K562 (cell line): ENCODE measurements around the gene IFT172. TPM values are rescaled to one million over a fixed set of nuclear protein-coding genes. Genes with fewer than 3 reads are reported as not detected.

Source experiments
- CBX1 ChIP-seq: sonication (generic); IDR thresholded peaks from 2 replicates; pipeline ENCODE4 v1.6.1; 2016; ENCODE audit warnings: antibody characterized with exemption, low read depth, mild to moderate bottlenecking
- DACH1 ChIP-seq: fragments of 450-650 bp; IDR thresholded peaks from 2 replicates; pipeline ENCODE4 v1.6.1; 2018; ENCODE audit not compliant: partially characterized antibody
- FOSL1 ChIP-seq: fragments of 200-800 bp; sonication (Bioruptor generic); conservative IDR thresholded peaks from 2 replicates; pipeline ENCODE4 v1.6.1; 2016; ENCODE audit warnings: missing genetic modification characterization, missing compliant biosample characterization
- GTF2E2 ChIP-seq: fragments of 200-800 bp; sonication (Bioruptor generic); IDR thresholded peaks from 2 replicates; pipeline ENCODE4 v1.6.1; 2016; ENCODE audit warnings: missing genetic modification characterization, missing compliant biosample characterization
- HNRNPL ChIP-seq: fragments of 200-400 bp; formaldehyde crosslinking; IDR thresholded peaks from 2 replicates; pipeline ENCODE4 v1.6.1; 2017; ENCODE audit warnings: low read depth, mild to moderate bottlenecking, low read length
- NFIX ChIP-seq: fragments of 250-450 bp; sonication (Bioruptor Pico); IDR thresholded peaks from 2 replicates; pipeline ENCODE4 v1.4.0; 2020; ENCODE audit warnings: low read depth, mild to moderate bottlenecking, moderate library complexity
- POLR2G ChIP-seq: fragments of 200-400 bp; formaldehyde crosslinking; IDR thresholded peaks from 2 replicates; pipeline ENCODE4 v1.6.1; 2017; ENCODE audit warnings: low read depth, mild to moderate bottlenecking, antibody characterized with exemption, low read length, moderate library complexity
- RBFOX2 ChIP-seq: fragments of 200-400 bp; formaldehyde crosslinking; IDR thresholded peaks from 2 replicates; pipeline ENCODE4 v1.6.1; 2017; ENCODE audit warnings: low read depth, mild to moderate bottlenecking, low read length, moderate library complexity
- SMAD4 ChIP-seq: fragments of 250-450 bp; sonication (Bioruptor Pico); conservative IDR thresholded peaks from 2 replicates; pipeline ENCODE4 v1.8.0; 2021; ENCODE audit warnings: inconsistent platforms, mild to moderate bottlenecking, moderate library complexity
- YY1 ChIP-seq, 3 experiments: IDR thresholded peaks; 2 replicates each; pipeline ENCODE4 v1.6.1; 2011; ENCODE audit warnings: low read length in 2 of 3, mild to moderate bottlenecking in 2 of 3, moderate library complexity in 2 of 3, borderline replicate concordance in 1 of 3, control low read depth in 1 of 3, low read depth in 1 of 3; ENCODE audit not compliant: insufficient read depth in 3 of 3, insufficient replicate concordance in 2 of 3, control insufficient read depth in 1 of 3, insufficient read length in 1 of 3; ENCODE audit errors: extremely low read depth in 1 of 3
- ZBTB17 ChIP-seq: fragments of 450-650 bp; formaldehyde crosslinking; IDR thresholded peaks from 2 replicates; pipeline ENCODE4 v1.4.0; 2020; ENCODE audit warnings: mild to moderate bottlenecking
- polyA plus RNA-seq, 8 experiments: library from polyadenylated mRNA; depleted of rRNA in 4 of 8; stranded (reverse) in 5 of 8; unstranded in 3 of 8; fragments of >200 nt; fragmentation: Nextera tagmentation in 2 of 8; fragmentation: Illumina TruSeq in 1 of 8; extraction: Ambion mirVana in 2 of 8; extraction: Trizol in 1 of 8; gene quantifications; 2 replicates each; pipeline versions ENCODE4 v1.2.1 to v1.2.3, GENCODE V29; 2011 to 2014; ENCODE audit warnings: inconsistent platforms in 1 of 8, missing spikeins in 1 of 8
- total RNA-seq, 7 experiments: library from RNA; depleted of rRNA in 6 of 7; stranded (reverse); fragments of >200 nt in 6 of 7; fragmentation: Illumina TruSeq in 2 of 7; extraction: Trizol in 2 of 7; gene quantifications; 2 replicates each; pipeline versions ENCODE4 v1.2.1 to v1.2.3, GENCODE V29; 2011 to 2021; ENCODE audit warnings: low replicate concordance in 1 of 7
- TF ChIP-seq, protein P1 (sequence below): fragments of 450-650 bp; formaldehyde crosslinking; IDR thresholded peaks from 2 replicates; pipeline ENCODE4 v1.4.0; 2020; ENCODE audit warnings: mild to moderate bottlenecking, moderate library complexity
- TF ChIP-seq, protein P2 (sequence below), 2 experiments: fragments of 200-800 bp in 1 of 2; sonication (Bioruptor generic) in 1 of 2; sonication (generic) in 1 of 2; formaldehyde crosslinking in 1 of 2; IDR thresholded peaks in 1 of 2; conservative IDR thresholded peaks in 1 of 2; 2 replicates each; pipeline versions ENCODE4 v1.5.0 to v1.6.1; 2016 to 2020; ENCODE audit warnings: missing compliant biosample characterization in 1 of 2, missing genetic modification characterization in 1 of 2, missing genetic modification reagents in 1 of 2
- TF ChIP-seq, protein P3 (sequence below): sonication (generic); formaldehyde crosslinking; IDR thresholded peaks from 2 replicates; pipeline ENCODE4 v1.8.1; 2023; ENCODE audit warnings: mild to moderate bottlenecking, missing genetic modification reagents, moderate library complexity
- TF ChIP-seq, protein P4 (sequence below): fragments of 450-650 bp; IDR thresholded peaks from 2 replicates; pipeline ENCODE4 v1.6.1; 2016; ENCODE audit warnings: borderline replicate concordance
- TF ChIP-seq, protein P5 (sequence below), 2 experiments: fragments of 450-650 bp; conservative IDR thresholded peaks; 2 replicates each; pipeline ENCODE4 v1.6.1; 2017; ENCODE audit warnings: mild to moderate bottlenecking in 2 of 2, moderate library complexity in 2 of 2

Gene IFT172
- total and polyA plus RNA-seq, 9 of the 15 experiments (the other 6 are each of a cell fraction or from before 2014, with no cell fraction given) = 5.6 to 19.1 (median 13.5) TPM

DNA sequence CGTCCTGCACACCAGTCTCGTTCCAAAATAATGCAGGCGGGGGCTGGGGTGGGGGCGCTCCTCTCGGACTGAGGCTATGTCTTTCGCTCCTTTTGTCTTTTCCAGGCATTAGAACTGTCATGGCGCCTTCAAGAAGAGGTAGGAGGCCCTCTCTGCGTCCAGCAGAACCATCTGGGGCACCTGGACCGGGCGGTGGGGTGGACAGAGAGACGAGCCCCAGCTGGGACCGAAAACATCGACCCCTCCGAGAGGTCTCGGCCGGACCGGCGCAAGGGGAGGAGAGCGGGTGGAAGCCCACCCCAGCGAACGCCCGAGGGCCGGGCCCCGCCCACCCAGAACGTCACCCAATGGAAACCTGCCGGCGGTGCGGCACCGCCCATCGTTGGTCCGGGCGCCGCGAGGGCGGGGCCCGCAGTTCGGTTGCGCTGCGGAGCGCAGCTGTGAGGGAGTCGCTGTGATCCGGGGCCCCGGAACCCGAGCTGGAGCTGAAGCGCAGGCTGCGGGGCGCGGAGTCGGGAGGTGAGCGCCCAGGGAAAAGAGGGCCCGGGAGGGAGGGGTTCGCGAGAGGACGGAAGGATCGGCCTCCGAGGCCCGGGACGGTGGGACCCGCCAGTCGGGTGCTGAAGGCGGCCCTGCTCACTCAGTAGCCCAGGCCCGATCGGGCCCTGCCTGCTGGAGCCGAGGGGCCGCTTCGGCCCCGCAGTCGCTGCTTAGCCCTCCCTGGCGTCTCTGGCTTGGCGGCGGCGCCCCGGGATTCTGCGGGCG is 61.1 kb downstream of the IFT172 start, which contains the start of gene NRBP1 (continued):
- TF ChIP-seq, protein P1, sequence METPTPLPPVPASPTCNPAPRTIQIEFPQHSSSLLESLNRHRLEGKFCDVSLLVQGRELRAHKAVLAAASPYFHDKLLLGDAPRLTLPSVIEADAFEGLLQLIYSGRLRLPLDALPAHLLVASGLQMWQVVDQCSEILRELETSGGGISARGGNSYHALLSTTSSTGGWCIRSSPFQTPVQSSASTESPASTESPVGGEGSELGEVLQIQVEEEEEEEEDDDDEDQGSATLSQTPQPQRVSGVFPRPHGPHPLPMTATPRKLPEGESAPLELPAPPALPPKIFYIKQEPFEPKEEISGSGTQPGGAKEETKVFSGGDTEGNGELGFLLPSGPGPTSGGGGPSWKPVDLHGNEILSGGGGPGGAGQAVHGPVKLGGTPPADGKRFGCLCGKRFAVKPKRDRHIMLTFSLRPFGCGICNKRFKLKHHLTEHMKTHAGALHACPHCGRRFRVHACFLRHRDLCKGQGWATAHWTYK (CRISPR knock-in tag) = no peak; the same call in 1 of the 2 replicates
- TF ChIP-seq ZBTB17 (CRISPR knock-in tag) (peak; percentile 57; the same call in 1 of the 2 replicates), GTF2E2 (tag) (peak; percentile 79; the same call in 1 of the 2 replicates), NFIX (no peak), FOSL1 (tag) (0 out of 2 replicates have a peak, but pooled peaks have one; percentile 11), SMAD4 (CRISPR knock-in tag) (peak; percentile 28; the same call in 1 of the 2 replicates), RBFOX2 (peak; percentile 95), YY1 (IDR thresholded peaks at IDR 0.05; ENCODE audit: borderline replicate concordance in 1 of 3, control insufficient read depth in 1 of 3, extremely low read depth in 1 of 3, insufficient read depth in 3 of 3, insufficient read length in 1 of 3, insufficient replicate concordance in 2 of 3, low read depth in 1 of 3, low read length in 2 of 3) (peak; percentile 24 to 88 (median 78)), CBX1 (peak; percentile 61; the same call in 1 of the 2 replicates), DACH1 (peak; percentile 60), POLR2G (peak; percentile 97), HNRNPL (0 out of 2 replicates have a peak, but pooled peaks have one; percentile 5)
- TF ChIP-seq, protein P2, sequence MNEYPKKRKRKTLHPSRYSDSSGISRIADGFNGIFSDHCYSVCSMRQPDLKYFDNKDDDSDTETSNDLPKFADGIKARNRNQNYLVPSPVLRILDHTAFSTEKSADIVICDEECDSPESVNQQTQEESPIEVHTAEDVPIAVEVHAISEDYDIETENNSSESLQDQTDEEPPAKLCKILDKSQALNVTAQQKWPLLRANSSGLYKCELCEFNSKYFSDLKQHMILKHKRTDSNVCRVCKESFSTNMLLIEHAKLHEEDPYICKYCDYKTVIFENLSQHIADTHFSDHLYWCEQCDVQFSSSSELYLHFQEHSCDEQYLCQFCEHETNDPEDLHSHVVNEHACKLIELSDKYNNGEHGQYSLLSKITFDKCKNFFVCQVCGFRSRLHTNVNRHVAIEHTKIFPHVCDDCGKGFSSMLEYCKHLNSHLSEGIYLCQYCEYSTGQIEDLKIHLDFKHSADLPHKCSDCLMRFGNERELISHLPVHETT (CRISPR knock-in tag; conservative IDR thresholded peaks at IDR 0.05 in 1 of 2, IDR thresholded peaks at IDR 0.05 in 1 of 2) = peak in 1 of 2 experiments; percentile 88; a peak in 2 of 4 replicates
- TF ChIP-seq, protein P3, sequence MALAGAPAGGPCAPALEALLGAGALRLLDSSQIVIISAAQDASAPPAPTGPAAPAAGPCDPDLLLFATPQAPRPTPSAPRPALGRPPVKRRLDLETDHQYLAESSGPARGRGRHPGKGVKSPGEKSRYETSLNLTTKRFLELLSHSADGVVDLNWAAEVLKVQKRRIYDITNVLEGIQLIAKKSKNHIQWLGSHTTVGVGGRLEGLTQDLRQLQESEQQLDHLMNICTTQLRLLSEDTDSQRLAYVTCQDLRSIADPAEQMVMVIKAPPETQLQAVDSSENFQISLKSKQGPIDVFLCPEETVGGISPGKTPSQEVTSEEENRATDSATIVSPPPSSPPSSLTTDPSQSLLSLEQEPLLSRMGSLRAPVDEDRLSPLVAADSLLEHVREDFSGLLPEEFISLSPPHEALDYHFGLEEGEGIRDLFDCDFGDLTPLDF (CRISPR knock-in tag) = peak; percentile 55; the same call in 1 of the 2 replicates
- TF ChIP-seq, protein P4, sequence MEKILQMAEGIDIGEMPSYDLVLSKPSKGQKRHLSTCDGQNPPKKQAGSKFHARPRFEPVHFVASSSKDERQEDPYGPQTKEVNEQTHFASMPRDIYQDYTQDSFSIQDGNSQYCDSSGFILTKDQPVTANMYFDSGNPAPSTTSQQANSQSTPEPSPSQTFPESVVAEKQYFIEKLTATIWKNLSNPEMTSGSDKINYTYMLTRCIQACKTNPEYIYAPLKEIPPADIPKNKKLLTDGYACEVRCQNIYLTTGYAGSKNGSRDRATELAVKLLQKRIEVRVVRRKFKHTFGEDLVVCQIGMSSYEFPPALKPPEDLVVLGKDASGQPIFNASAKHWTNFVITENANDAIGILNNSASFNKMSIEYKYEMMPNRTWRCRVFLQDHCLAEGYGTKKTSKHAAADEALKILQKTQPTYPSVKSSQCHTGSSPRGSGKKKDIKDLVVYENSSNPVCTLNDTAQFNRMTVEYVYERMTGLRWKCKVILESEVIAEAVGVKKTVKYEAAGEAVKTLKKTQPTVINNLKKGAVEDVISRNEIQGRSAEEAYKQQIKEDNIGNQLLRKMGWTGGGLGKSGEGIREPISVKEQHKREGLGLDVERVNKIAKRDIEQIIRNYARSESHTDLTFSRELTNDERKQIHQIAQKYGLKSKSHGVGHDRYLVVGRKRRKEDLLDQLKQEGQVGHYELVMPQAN = peak; percentile 53
- TF ChIP-seq, protein P5, sequence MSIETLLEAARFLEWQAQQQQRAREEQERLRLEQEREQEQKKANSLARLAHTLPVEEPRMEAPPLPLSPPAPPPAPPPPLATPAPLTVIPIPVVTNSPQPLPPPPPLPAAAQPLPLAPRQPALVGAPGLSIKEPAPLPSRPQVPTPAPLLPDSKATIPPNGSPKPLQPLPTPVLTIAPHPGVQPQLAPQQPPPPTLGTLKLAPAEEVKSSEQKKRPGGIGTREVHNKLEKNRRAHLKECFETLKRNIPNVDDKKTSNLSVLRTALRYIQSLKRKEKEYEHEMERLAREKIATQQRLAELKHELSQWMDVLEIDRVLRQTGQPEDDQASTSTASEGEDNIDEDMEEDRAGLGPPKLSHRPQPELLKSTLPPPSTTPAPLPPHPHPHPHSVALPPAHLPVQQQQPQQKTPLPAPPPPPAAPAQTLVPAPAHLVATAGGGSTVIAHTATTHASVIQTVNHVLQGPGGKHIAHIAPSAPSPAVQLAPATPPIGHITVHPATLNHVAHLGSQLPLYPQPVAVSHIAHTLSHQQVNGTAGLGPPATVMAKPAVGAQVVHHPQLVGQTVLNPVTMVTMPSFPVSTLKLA (conservative IDR thresholded peaks at IDR 0.05) = peak in 1 of 2 experiments; percentile 58; a peak in 3 of 4 replicates
